Measurements from ENCODE around the gene DUS2. TPM values are rescaled to one million over a fixed set of nuclear protein-coding genes. Genes with fewer than 3 reads are reported as not detected.
A peak's percentile ranks its signal among the peaks of the same experiment; 100 is the strongest.

DUS2 gene
- total and polyA plus RNA-seq, 9 of the 15 experiments (the other 6 are each of a cell fraction or from before 2014, with no cell fraction given) = 5.8 to 22.5 (median 20.6) TPM

DNA sequence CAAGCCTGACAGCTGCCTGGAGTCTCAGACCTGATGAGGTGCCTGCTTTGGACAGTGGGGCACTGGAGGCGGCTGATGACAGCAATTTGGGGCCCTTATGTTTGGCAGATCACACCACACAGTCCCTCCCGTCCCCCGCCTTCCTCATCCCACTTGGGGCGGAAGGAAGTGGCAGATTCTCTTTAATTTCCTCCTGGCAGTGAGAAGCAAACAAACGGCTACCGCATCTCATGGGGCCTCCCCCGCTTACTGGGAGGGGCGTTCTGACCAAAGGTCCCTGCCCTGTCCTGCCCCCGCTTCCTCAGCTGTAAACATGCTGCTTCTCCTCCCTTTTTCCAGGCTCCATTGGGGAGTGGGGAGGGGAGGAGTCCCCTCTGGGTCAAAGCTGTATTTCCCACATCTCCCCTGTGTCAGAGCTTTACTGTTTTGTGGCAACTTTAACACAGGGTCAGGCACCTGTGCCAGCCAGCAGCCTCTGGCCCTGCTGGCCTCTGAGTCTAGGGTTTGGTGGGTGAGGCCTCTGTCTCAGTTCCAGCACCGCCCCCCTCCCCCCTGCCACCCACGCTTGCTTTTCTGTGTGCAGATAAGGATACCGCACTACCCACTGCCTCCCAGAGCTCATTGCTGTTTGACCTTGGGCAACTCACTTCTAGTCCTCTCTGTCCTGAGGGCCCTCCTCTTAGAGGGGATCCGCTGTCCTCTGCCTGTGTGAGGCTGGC is 56.7 kb downstream of the DUS2 start (continued):
- TF ChIP-seq ZNF165 (CRISPR knock-in tag; IDR thresholded peaks at IDR 0.05; ENCODE audit: borderline replicate concordance) (no peak), ZBTB12 (CRISPR knock-in tag; IDR thresholded peaks at IDR 0.05) (no peak), CHCHD3 (CRISPR knock-in tag; IDR thresholded peaks at IDR 0.05) (no peak), CREB1 (IDR thresholded peaks at IDR 0.05) (no peak), CREB1 (CRISPR knock-in tag; IDR thresholded peaks at IDR 0.05) (no peak), SRSF7 (optimal IDR thresholded peaks at IDR 0.05; ENCODE audit: low read depth, low read length) (no peak), ZNF586 (CRISPR knock-in tag; conservative IDR thresholded peaks at IDR 0.05) (no peak), TCF7 (IDR thresholded peaks at IDR 0.05; ENCODE audit: borderline replicate concordance) (peak; percentile 41; the same call in 1 of the 2 replicates), MAFK (IDR thresholded peaks at IDR 0.05; ENCODE audit: low read length) (no peak), DDX20 (tag; IDR thresholded peaks at IDR 0.05; ENCODE audit: low read depth) (peak; percentile 37; the same call in 1 of the 2 replicates), HSF4 (CRISPR knock-in tag; IDR thresholded peaks at IDR 0.05; ENCODE audit: borderline replicate concordance) (peak; percentile 72; the same call in 1 of the 2 replicates), NFIC (IDR thresholded peaks at IDR 0.05) (0 out of 2 replicates have a peak, but pooled peaks have one; percentile 24), SMAD3 (CRISPR knock-in tag; conservative IDR thresholded peaks at IDR 0.05) (peak; percentile 85), ETV5 (CRISPR knock-in tag; IDR thresholded peaks at IDR 0.05; ENCODE audit: low read depth) (peak; percentile 99), ZNF717 (CRISPR knock-in tag; IDR thresholded peaks at IDR 0.05) (no peak), ZNF444 (CRISPR knock-in tag; IDR thresholded peaks at IDR 0.05) (peak; percentile 90), ZNF24 (IDR thresholded peaks at IDR 0.05) (peak; percentile 53; the same call in 1 of the 2 replicates), COPS2 (conservative IDR thresholded peaks at IDR 0.05) (no peak), HMG20A (CRISPR knock-in tag; conservative IDR thresholded peaks at IDR 0.05) (no peak), DNMT1 (IDR thresholded peaks at IDR 0.05) (no peak), EGR1 (conservative IDR thresholded peaks at IDR 0.05) (peak; percentile 100), LCOR (CRISPR knock-in tag; IDR thresholded peaks at IDR 0.05) (no peak), ZNF282 (CRISPR knock-in tag; IDR thresholded peaks at IDR 0.05) (no peak), TFAM (CRISPR knock-in tag; conservative IDR thresholded peaks at IDR 0.05) (no peak), ZNF740 (CRISPR knock-in tag; IDR thresholded peaks at IDR 0.05) (peak; percentile 19; the same call in 1 of the 2 replicates), ZNF740 (tag; IDR thresholded peaks at IDR 0.05) (peak in 1 of 2 experiments; percentile 47; a peak in 1 of 4 replicates), ZBTB1 (CRISPR knock-in tag; IDR thresholded peaks at IDR 0.05; ENCODE audit: borderline replicate concordance, low read depth) (no peak)
- TF ChIP-seq, protein P1, sequence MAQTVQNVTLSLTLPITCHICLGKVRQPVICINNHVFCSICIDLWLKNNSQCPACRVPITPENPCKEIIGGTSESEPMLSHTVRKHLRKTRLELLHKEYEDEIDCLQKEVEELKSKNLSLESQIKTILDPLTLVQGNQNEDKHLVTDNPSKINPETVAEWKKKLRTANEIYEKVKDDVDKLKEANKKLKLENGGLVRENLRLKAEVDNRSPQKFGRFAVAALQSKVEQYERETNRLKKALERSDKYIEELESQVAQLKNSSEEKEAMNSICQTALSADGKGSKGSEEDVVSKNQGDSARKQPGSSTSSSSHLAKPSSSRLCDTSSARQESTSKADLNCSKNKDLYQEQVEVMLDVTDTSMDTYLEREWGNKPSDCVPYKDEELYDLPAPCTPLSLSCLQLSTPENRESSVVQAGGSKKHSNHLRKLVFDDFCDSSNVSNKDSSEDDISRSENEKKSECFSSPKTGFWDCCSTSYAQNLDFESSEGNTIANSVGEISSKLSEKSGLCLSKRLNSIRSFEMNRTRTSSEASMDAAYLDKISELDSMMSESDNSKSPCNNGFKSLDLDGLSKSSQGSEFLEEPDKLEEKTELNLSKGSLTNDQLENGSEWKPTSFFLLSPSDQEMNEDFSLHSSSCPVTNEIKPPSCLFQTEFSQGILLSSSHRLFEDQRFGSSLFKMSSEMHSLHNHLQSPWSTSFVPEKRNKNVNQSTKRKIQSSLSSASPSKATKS (CRISPR knock-in tag; IDR thresholded peaks at IDR 0.05) = no peak
